Fibroblast of the aortic adventitia (primary cell): ENCODE results near the gene VEZT. TPM values are rescaled to one million over a fixed set of nuclear protein-coding genes. Genes with fewer than 3 reads are reported as not detected.

Source experiments
- DNase-seq: peaks from one replicate; pipeline ENCODE4 v3.0.0-alpha.2; 2010; ENCODE audit warnings: low read depth
- H3K4me3 ChIP-seq: 2 replicates; pipeline ENCODE4 v1.5.1; 2011; ENCODE audit warnings: low read depth, mild to moderate bottlenecking, control low read depth, low read length, moderate library complexity
- small RNA-seq: library from RNA; depleted of rRNA; stranded (forward); fragments of <200 nt; gene quantifications from one replicate; pipeline ENCODE3, GENCODE V24; 2012
- total RNA-seq: library from RNA; depleted of rRNA; stranded (reverse); fragments of >200 nt; gene quantifications from 2 replicates; pipeline ENCODE4 v1.2.3, GENCODE V29; 2012; ENCODE audit warnings: low replicate concordance
- TF ChIP-seq, protein P1 (sequence below): IDR thresholded peaks from 2 replicates; pipeline ENCODE4 v1.5.1; 2011; ENCODE audit warnings: mild to moderate bottlenecking, low read length, control low read depth, inconsistent platforms; ENCODE audit not compliant: insufficient read depth

The VEZT gene
- total RNA-seq, 1 donor: 98.6 TPM

- TF ChIP-seq, protein P1, sequence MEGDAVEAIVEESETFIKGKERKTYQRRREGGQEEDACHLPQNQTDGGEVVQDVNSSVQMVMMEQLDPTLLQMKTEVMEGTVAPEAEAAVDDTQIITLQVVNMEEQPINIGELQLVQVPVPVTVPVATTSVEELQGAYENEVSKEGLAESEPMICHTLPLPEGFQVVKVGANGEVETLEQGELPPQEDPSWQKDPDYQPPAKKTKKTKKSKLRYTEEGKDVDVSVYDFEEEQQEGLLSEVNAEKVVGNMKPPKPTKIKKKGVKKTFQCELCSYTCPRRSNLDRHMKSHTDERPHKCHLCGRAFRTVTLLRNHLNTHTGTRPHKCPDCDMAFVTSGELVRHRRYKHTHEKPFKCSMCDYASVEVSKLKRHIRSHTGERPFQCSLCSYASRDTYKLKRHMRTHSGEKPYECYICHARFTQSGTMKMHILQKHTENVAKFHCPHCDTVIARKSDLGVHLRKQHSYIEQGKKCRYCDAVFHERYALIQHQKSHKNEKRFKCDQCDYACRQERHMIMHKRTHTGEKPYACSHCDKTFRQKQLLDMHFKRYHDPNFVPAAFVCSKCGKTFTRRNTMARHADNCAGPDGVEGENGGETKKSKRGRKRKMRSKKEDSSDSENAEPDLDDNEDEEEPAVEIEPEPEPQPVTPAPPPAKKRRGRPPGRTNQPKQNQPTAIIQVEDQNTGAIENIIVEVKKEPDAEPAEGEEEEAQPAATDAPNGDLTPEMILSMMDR: no peak
- no peak for DNase-seq
- no peak overlapping the region for H3K4me3 ChIP-seq
These were observed 121.6 kb downstream of the VEZT start for GRCh38 chr12:95339086-95339788.

- DNase-seq: no peak
- TF ChIP-seq, protein P1: no peak
- H3K4me3 ChIP-seq: no peak overlapping the region
These were observed 124.4 kb downstream of the VEZT start for GRCh38 chr12:95342008-95342407.

GRCh38 chr12:95343461-95344230, 126.0 kb downstream of the VEZT start:
- H3K4me3 ChIP-seq: no peak overlapping the region
- DNase-seq: no peak
- TF ChIP-seq, protein P1: no peak

- TF ChIP-seq, protein P1: no peak
- no peak overlapping the region for H3K4me3 ChIP-seq
- no peak for DNase-seq
These were observed 131.7 kb downstream of the VEZT start for GRCh38 chr12:95349291-95349690.

- H3K4me3 ChIP-seq: no peak overlapping the region
- TF ChIP-seq, protein P1: no peak
- DNase-seq: peak; percentile 45
These were observed 134.1 kb downstream of the VEZT start for GRCh38 chr12:95351748-95352147.

Small RNA genes within 50 kb of the gene (small RNA-seq; reads per million reads assigned to genes)
- 69.8 reads per million, percentile 97 among the genes with 10 or more reads in this experiment for gene MIR331
- not detected for gene MIR3685
- not detected for gene RF00019
- gene RNU6-808P: not detected

Other genes starting within 250 kb of the VEZT start
- gene NDUFA12, start 214.1 kb upstream of the VEZT start, total RNA-seq: 16.9 and 120 TPM in 2 replicates
- 15.5 and 25.4 TPM in 2 replicates for gene NR2C1, start 144.2 kb upstream of the VEZT start, total RNA-seq
- 12.5 and 13.1 TPM in 2 replicates for gene FGD6, start 340 bp upstream of the VEZT start, total RNA-seq